WTC11 (cell line): ENCODE measurements around the gene UBASH3A. TPM values are rescaled to one million over a fixed set of nuclear protein-coding genes. Genes with fewer than 3 reads are reported as not detected.

ENCODE experiments used
- ATAC-seq: fragments of 200-7000 bp; cut with Tn5 transposase; 2 replicates; pipeline ENCODE4 v1.10.0; 2021; ENCODE audit warnings: mild to moderate bottlenecking, moderate library complexity
- CTCF ChIA-PET: fragments of 300-600 bp; sonication (Branson Sonifier 250); formaldehyde crosslinking; loops from one replicate; lab custom pipeline; 2021; ENCODE audit warnings: antibody characterized with exemption; lab: Charles Lee
- POLR2A ChIA-PET: fragments of 350-600 bp; sonication (Branson Sonifier 250); formaldehyde crosslinking; loops from one replicate; lab custom pipeline; 2021; ENCODE audit warnings: antibody characterized with exemption; lab: Charles Lee
- DNase-seq: peaks from one replicate; pipeline ENCODE4 v3.0.0; 2021; ENCODE audit warnings: low spot score
- H3K27ac Mint-ChIP-seq: 2 replicates; pipeline ENCODE4 v1.8.0; 2021; ENCODE audit warnings: mixed read lengths
- H3K27me3 Mint-ChIP-seq: 2 replicates; pipeline ENCODE4 v1.8.0; 2021; ENCODE audit warnings: low read depth, mild to moderate bottlenecking, moderate library complexity, mixed read lengths
- H3K36me3 Mint-ChIP-seq: 2 replicates; pipeline ENCODE4 v1.8.0; 2021; ENCODE audit warnings: mixed read lengths
- H3K4me1 Mint-ChIP-seq: 2 replicates; pipeline ENCODE4 v1.8.0; 2022; ENCODE audit warnings: mixed read lengths
- H3K4me3 Mint-ChIP-seq: 2 replicates; pipeline ENCODE4 v1.8.0; 2021; ENCODE audit warnings: mild to moderate bottlenecking, moderate library complexity, mixed read lengths
- H3K9me3 Mint-ChIP-seq: 2 replicates; pipeline ENCODE4 v1.8.0; 2021; ENCODE audit warnings: mixed read lengths
- ATF1 ChIP-seq: sonication (generic); formaldehyde crosslinking; IDR thresholded peaks from 2 replicates; pipeline ENCODE4 v1.8.1; 2023; ENCODE audit warnings: mild to moderate bottlenecking, moderate library complexity, missing genetic modification reagents
- ATF3 ChIP-seq: sonication (generic); formaldehyde crosslinking; conservative IDR thresholded peaks from 2 replicates; pipeline ENCODE4 v1.8.1; 2022; ENCODE audit warnings: mild to moderate bottlenecking, missing genetic modification reagents
- CBFB ChIP-seq: sonication (generic); formaldehyde crosslinking; IDR thresholded peaks from 2 replicates; pipeline ENCODE4 v1.8.1; 2022; ENCODE audit warnings: mild to moderate bottlenecking, low read depth, missing genetic modification reagents
- E2F5 ChIP-seq: sonication (generic); formaldehyde crosslinking; IDR thresholded peaks from 2 replicates; pipeline ENCODE4 v1.8.1; 2022; ENCODE audit warnings: mild to moderate bottlenecking, moderate library complexity, missing genetic modification reagents
- FOXP1 ChIP-seq: sonication (generic); formaldehyde crosslinking; IDR thresholded peaks from 2 replicates; pipeline ENCODE4 v1.8.0; 2022; ENCODE audit warnings: missing genetic modification reagents, mild to moderate bottlenecking, moderate library complexity, borderline replicate concordance
- IRF1 ChIP-seq: sonication (generic); formaldehyde crosslinking; IDR thresholded peaks from 2 replicates; pipeline ENCODE4 v1.8.0; 2023; ENCODE audit warnings: missing genetic modification reagents
- IRF2 ChIP-seq: sonication (generic); formaldehyde crosslinking; IDR thresholded peaks from 2 replicates; pipeline ENCODE4 v1.8.0; 2022; ENCODE audit warnings: low read depth, missing genetic modification reagents, borderline replicate concordance
- JUN ChIP-seq: sonication (generic); formaldehyde crosslinking; IDR thresholded peaks from 2 replicates; pipeline ENCODE4 v1.8.0; 2023; ENCODE audit warnings: mild to moderate bottlenecking, missing genetic modification reagents
- KAT7 ChIP-seq: sonication (generic); formaldehyde crosslinking; IDR thresholded peaks from 2 replicates; pipeline ENCODE4 v1.8.1; 2023; ENCODE audit warnings: missing genetic modification reagents, mild to moderate bottlenecking, borderline replicate concordance
- TEAD4 ChIP-seq: sonication (generic); formaldehyde crosslinking; IDR thresholded peaks from 2 replicates; pipeline ENCODE4 v1.8.0; 2022; ENCODE audit warnings: mild to moderate bottlenecking, missing genetic modification reagents
- USF1 ChIP-seq: sonication (generic); formaldehyde crosslinking; IDR thresholded peaks from 2 replicates; pipeline ENCODE4 v1.8.0; 2022; ENCODE audit warnings: mild to moderate bottlenecking, missing genetic modification reagents
- ZNF263 ChIP-seq: sonication (generic); formaldehyde crosslinking; IDR thresholded peaks from 2 replicates; pipeline ENCODE4 v1.8.1; 2022; ENCODE audit warnings: low read depth, mild to moderate bottlenecking, moderate library complexity, missing genetic modification reagents
- ZNF317 ChIP-seq: sonication (generic); formaldehyde crosslinking; IDR thresholded peaks from 2 replicates; pipeline ENCODE4 v1.8.1; 2023; ENCODE audit warnings: low read depth, mild to moderate bottlenecking, moderate library complexity, missing genetic modification reagents, borderline replicate concordance
- ZNF671 ChIP-seq: fragments of 250-450 bp; sonication (Bioruptor Pico); IDR thresholded peaks from 2 replicates; pipeline ENCODE4 v1.8.0; 2021; ENCODE audit warnings: mild to moderate bottlenecking
- ZSCAN18 ChIP-seq: fragments of 250-450 bp; sonication (Bioruptor Pico); IDR thresholded peaks from 2 replicates; pipeline ENCODE4 v2.1.2; 2022; ENCODE audit warnings: mild to moderate bottlenecking, moderate library complexity
- total RNA-seq: library from RNA; stranded (reverse); gene quantifications from 3 replicates; pipeline ENCODE4 v1.2.3, GENCODE V29; 2021
- TF ChIP-seq, protein P1 (sequence below): sonication (generic); formaldehyde crosslinking; IDR thresholded peaks from 2 replicates; pipeline ENCODE4 v1.8.0; 2022; ENCODE audit warnings: missing genetic modification reagents
- TF ChIP-seq, protein P2 (sequence below): sonication (generic); formaldehyde crosslinking; IDR thresholded peaks from 2 replicates; pipeline ENCODE4 v1.8.1; 2023; ENCODE audit warnings: mild to moderate bottlenecking, moderate library complexity, missing genetic modification reagents
- TF ChIP-seq, protein P3 (sequence below): sonication (generic); formaldehyde crosslinking; IDR thresholded peaks from 2 replicates; pipeline ENCODE4 v1.8.1; 2023; ENCODE audit warnings: mild to moderate bottlenecking, missing genetic modification reagents, borderline replicate concordance
- TF ChIP-seq, protein P4 (sequence below): fragments of 200-600 bp; IDR thresholded peaks from 2 replicates; pipeline ENCODE4 v1.8.0; 2022; ENCODE audit warnings: antibody characterized with exemption

Gene UBASH3A
- total RNA-seq, 1 experiment from 2014 or later: not detected

GRCh38 chr21:42484966-42485365 lies 81.3 kb downstream of the UBASH3A start:
- H3K27ac Mint-ChIP-seq: no peak overlapping the region
- POLR2A ChIA-PET: no interaction called here
- no peak overlapping the region for H3K4me3 Mint-ChIP-seq
- CTCF ChIA-PET: interaction anchor here (0.5 to 1.1 kb wide), 2 partner anchors 73 to 176 kb away, joined by 3 to 6 read pairs; no protein-coding TSS in a partner anchor
- ATAC-seq (no peak), DNase-seq (no peak)
- H3K27me3 Mint-ChIP-seq: peaks cover 6% of the 10 kb centered on the region; the same call in 1 of the 2 replicates
- no peaks in the 10 kb centered on the region for H3K4me1 Mint-ChIP-seq
- TF ChIP-seq, protein P1, sequence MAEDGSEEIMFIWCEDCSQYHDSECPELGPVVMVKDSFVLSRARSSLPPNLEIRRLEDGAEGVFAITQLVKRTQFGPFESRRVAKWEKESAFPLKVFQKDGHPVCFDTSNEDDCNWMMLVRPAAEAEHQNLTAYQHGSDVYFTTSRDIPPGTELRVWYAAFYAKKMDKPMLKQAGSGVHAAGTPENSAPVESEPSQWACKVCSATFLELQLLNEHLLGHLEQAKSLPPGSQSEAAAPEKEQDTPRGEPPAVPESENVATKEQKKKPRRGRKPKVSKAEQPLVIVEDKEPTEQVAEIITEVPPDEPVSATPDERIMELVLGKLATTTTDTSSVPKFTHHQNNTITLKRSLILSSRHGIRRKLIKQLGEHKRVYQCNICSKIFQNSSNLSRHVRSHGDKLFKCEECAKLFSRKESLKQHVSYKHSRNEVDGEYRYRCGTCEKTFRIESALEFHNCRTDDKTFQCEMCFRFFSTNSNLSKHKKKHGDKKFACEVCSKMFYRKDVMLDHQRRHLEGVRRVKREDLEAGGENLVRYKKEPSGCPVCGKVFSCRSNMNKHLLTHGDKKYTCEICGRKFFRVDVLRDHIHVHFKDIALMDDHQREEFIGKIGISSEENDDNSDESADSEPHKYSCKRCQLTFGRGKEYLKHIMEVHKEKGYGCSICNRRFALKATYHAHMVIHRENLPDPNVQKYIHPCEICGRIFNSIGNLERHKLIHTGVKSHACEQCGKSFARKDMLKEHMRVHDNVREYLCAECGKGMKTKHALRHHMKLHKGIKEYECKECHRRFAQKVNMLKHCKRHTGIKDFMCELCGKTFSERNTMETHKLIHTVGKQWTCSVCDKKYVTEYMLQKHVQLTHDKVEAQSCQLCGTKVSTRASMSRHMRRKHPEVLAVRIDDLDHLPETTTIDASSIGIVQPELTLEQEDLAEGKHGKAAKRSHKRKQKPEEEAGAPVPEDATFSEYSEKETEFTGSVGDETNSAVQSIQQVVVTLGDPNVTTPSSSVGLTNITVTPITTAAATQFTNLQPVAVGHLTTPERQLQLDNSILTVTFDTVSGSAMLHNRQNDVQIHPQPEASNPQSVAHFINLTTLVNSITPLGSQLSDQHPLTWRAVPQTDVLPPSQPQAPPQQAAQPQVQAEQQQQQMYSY: no peak
- TF ChIP-seq, protein P2, sequence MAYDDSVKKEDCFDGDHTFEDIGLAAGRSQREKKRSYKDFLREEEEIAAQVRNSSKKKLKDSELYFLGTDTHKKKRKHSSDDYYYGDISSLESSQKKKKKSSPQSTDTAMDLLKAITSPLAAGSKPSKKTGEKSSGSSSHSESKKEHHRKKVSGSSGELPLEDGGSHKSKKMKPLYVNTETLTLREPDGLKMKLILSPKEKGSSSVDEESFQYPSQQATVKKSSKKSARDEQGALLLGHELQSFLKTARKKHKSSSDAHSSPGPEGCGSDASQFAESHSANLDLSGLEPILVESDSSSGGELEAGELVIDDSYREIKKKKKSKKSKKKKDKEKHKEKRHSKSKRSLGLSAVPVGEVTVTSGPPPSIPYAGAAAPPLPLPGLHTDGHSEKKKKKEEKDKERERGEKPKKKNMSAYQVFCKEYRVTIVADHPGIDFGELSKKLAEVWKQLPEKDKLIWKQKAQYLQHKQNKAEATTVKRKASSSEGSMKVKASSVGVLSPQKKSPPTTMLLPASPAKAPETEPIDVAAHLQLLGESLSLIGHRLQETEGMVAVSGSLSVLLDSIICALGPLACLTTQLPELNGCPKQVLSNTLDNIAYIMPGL (CRISPR knock-in tag): no peak
- no peak for TF ChIP-seq IRF1 (CRISPR knock-in tag)
- TF ChIP-seq TEAD4 (CRISPR knock-in tag): no peak
- TF ChIP-seq E2F5 (CRISPR knock-in tag): no peak
- no peak for TF ChIP-seq ZNF317 (CRISPR knock-in tag)
- TF ChIP-seq, protein P3, sequence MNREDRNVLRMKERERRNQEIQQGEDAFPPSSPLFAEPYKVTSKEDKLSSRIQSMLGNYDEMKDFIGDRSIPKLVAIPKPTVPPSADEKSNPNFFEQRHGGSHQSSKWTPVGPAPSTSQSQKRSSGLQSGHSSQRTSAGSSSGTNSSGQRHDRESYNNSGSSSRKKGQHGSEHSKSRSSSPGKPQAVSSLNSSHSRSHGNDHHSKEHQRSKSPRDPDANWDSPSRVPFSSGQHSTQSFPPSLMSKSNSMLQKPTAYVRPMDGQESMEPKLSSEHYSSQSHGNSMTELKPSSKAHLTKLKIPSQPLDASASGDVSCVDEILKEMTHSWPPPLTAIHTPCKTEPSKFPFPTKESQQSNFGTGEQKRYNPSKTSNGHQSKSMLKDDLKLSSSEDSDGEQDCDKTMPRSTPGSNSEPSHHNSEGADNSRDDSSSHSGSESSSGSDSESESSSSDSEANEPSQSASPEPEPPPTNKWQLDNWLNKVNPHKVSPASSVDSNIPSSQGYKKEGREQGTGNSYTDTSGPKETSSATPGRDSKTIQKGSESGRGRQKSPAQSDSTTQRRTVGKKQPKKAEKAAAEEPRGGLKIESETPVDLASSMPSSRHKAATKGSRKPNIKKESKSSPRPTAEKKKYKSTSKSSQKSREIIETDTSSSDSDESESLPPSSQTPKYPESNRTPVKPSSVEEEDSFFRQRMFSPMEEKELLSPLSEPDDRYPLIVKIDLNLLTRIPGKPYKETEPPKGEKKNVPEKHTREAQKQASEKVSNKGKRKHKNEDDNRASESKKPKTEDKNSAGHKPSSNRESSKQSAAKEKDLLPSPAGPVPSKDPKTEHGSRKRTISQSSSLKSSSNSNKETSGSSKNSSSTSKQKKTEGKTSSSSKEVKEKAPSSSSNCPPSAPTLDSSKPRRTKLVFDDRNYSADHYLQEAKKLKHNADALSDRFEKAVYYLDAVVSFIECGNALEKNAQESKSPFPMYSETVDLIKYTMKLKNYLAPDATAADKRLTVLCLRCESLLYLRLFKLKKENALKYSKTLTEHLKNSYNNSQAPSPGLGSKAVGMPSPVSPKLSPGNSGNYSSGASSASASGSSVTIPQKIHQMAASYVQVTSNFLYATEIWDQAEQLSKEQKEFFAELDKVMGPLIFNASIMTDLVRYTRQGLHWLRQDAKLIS (CRISPR knock-in tag): no peak
- TF ChIP-seq ZNF263 (CRISPR knock-in tag): no peak
- no peaks in the 10 kb centered on the region for H3K36me3 Mint-ChIP-seq
- H3K9me3 Mint-ChIP-seq: peaks cover 11% of the 10 kb centered on the region; the same call in 1 of the 2 replicates

GRCh38 chr21:42486072-42486471 lies 82.4 kb downstream of the UBASH3A start:
- Mint-ChIP-seq H3K9me3 (peaks cover 11% of the 10 kb centered on the region; the same call in 1 of the 2 replicates), H3K27ac (no peak overlapping the region), H3K27me3 (peaks cover 6% of the 10 kb centered on the region; the same call in 1 of the 2 replicates), H3K36me3 (no peaks in the 10 kb centered on the region), H3K4me1 (peaks cover 6% of the 10 kb centered on the region), H3K4me3 (no peak overlapping the region)
- no peak for DNase-seq
- CTCF ChIA-PET: no interaction called here
- POLR2A ChIA-PET: no interaction called here
- ATAC-seq: no peak
- TF ChIP-seq CBFB (no peak), FOXP1 (CRISPR knock-in tag) (no peak), ATF3 (CRISPR knock-in tag) (no peak), KAT7 (CRISPR knock-in tag) (no peak), USF1 (CRISPR knock-in tag) (no peak), ATF1 (no peak), IRF2 (CRISPR knock-in tag) (no peak), JUN (no peak), ZNF671 (CRISPR knock-in tag) (no peak), ZSCAN18 (no peak)
- TF ChIP-seq, protein P4, sequence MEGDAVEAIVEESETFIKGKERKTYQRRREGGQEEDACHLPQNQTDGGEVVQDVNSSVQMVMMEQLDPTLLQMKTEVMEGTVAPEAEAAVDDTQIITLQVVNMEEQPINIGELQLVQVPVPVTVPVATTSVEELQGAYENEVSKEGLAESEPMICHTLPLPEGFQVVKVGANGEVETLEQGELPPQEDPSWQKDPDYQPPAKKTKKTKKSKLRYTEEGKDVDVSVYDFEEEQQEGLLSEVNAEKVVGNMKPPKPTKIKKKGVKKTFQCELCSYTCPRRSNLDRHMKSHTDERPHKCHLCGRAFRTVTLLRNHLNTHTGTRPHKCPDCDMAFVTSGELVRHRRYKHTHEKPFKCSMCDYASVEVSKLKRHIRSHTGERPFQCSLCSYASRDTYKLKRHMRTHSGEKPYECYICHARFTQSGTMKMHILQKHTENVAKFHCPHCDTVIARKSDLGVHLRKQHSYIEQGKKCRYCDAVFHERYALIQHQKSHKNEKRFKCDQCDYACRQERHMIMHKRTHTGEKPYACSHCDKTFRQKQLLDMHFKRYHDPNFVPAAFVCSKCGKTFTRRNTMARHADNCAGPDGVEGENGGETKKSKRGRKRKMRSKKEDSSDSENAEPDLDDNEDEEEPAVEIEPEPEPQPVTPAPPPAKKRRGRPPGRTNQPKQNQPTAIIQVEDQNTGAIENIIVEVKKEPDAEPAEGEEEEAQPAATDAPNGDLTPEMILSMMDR: no peak
